ENCODE data around the gene NDEL1.

Gene NDEL1

DNA sequence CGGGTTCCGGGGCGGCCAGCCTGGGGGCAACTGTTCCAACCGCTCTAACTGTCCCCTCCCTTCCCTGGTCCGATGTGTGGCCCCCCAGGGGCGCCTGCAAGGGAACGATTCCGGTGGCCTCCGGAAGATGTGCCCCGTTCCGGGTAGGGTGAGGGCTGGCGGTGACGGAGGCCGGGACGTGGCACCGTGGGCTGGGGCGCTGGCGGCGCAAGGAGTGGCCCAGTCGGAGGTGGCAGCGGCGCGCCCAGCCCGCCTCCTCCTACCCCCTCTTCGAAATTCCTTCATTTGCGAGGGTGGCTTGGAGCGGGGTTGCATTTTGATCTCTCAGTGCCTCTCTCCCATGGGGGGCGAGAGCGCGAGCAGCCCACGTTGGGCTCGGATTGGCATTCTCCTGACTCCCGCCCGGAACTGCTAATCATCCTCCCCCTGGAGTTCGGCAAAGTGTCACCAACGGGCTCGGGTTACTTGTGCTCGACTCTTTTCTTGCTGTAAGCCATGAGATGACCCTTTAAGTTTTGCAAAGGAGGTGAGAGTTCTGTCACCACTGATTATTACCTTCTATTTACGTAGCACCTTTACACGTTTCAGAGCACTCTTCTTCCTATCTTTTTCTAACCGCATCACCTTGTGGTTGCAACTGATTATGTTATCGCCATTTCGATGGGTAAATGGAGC lies 622 bp downstream of the NDEL1 start:
- TF ChIP-seq, protein P1, sequence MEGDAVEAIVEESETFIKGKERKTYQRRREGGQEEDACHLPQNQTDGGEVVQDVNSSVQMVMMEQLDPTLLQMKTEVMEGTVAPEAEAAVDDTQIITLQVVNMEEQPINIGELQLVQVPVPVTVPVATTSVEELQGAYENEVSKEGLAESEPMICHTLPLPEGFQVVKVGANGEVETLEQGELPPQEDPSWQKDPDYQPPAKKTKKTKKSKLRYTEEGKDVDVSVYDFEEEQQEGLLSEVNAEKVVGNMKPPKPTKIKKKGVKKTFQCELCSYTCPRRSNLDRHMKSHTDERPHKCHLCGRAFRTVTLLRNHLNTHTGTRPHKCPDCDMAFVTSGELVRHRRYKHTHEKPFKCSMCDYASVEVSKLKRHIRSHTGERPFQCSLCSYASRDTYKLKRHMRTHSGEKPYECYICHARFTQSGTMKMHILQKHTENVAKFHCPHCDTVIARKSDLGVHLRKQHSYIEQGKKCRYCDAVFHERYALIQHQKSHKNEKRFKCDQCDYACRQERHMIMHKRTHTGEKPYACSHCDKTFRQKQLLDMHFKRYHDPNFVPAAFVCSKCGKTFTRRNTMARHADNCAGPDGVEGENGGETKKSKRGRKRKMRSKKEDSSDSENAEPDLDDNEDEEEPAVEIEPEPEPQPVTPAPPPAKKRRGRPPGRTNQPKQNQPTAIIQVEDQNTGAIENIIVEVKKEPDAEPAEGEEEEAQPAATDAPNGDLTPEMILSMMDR (IDR thresholded peaks at IDR 0.05; ENCODE audit: insufficient read depth, low read length, missing control alignments), result no peak
- CTCF ChIA-PET, result interaction anchor here (0.8 to 3.4 kb wide), 5 partner anchors 20 to 349 kb away, joined by 3 to 13 read pairs (median 3); partner anchors contain the start of gene KRABD2

DNA sequence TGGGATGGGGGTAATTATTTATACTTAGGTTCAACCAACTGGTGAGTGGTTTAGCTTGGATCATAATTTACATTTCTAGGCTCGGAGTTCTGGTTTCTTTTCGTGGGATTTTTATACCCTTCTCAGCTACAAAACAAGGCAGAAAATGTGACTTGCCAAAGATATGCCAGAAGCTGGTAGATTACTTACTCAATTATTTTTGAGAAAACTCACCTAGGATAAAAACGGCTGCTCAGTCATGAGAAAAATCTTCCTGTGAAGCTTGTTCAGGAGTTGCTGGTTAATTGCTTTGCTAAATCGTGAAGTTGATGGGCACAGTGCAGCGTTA lies 1.1 kb downstream of the NDEL1 start:
- DNase-seq (ENCODE audit: low read depth, low spot score), result no peak
- TF ChIP-seq, protein P1 (IDR thresholded peaks at IDR 0.05; ENCODE audit: insufficient read depth, low read length, missing control alignments), result no peak
- POLR2A ChIA-PET, result interaction anchor here (0.6 to 2.1 kb wide), 3 partner anchors 51 to 535 kb away, joined by 3 to 6 read pairs (median 3); no protein-coding TSS in a partner anchor
- H3K4me3 ChIP-seq (ENCODE audit: low read depth, low read length), result peak overlapping the region; percentile 93
- CTCF ChIA-PET, result interaction anchor here (0.7 to 3.4 kb wide), 6 partner anchors 10 to 349 kb away, joined by 3 to 13 read pairs (median 3); partner anchors contain the start of gene KRABD2

More for the DNA sequence above, 622 bp downstream of the NDEL1 start:
- DNase-seq (ENCODE audit: low read depth, low spot score), result no peak
- POLR2A ChIA-PET, result interaction anchor here (0.6 to 2.1 kb wide), 10 partner anchors 8 to 535 kb away, joined by 3 to 6 read pairs (median 4); partner anchors contain the start of gene MYH10
- H3K4me3 ChIP-seq (ENCODE audit: low read depth, low read length), result peak overlapping the region; percentile 93

DNA sequence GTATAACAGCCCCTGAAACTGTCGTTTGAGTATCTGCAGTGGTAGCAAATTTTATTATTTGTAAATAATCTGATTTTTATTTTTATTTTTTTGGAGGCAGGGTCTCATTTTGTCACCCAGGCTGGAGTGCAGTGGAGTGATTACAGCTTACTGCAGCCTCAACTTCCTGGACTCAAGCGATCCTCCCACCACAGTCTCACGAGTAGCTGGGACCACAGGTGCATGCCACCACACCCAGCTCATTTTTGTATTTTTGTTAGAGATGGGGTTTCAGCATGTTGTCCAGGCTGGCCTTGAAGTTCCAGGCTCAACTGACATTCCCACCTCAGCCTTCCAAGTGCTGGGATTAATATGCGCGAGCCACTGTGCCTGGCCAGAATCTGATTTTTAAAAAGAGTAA lies 2.8 kb downstream of the NDEL1 start:
- H3K4me3 ChIP-seq (ENCODE audit: low read depth, low read length), result no peak overlapping the region
- ChIA-PET POLR2A (interaction anchor here (0.7 to 0.9 kb wide), 2 partner anchors 55 to 308 kb away, joined by 3 read pairs; no protein-coding TSS in a partner anchor), CTCF (interaction anchor here (1.5 to 3.4 kb wide), 3 partner anchors 9 to 456 kb away, joined by 3 to 13 read pairs (median 5); no protein-coding TSS in a partner anchor)
- no peak for DNase-seq (ENCODE audit: low read depth, low spot score)
- TF ChIP-seq, protein P1 (IDR thresholded peaks at IDR 0.05; ENCODE audit: insufficient read depth, low read length, missing control alignments), result no peak

DNA sequence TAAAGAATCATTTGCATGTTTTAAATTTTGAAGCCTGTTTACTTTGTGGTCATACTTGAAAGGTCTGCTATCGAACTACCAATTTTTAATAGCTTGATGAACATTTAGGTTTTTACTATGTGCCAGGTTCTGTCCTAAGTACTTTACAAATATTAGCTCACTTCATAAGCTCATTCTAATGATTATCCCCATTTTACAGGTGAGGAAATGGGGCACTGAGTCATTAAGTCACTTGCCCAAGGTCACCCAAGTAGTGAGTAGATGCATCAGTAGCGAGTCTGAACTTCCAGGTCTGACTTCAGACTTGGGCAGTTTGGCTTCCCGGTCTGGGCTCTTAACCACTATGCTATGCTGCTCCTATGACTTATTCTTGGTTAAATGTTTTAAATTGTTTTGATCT lies 4.0 kb downstream of the NDEL1 start:
- no peak overlapping the region for H3K4me3 ChIP-seq (ENCODE audit: low read depth, low read length)
- TF ChIP-seq, protein P1 (IDR thresholded peaks at IDR 0.05; ENCODE audit: insufficient read depth, low read length, missing control alignments), result no peak
- DNase-seq (ENCODE audit: low read depth, low spot score), result no peak
- ChIA-PET POLR2A (no interaction called here), CTCF (interaction anchor here (1.1 to 2.0 kb wide), 2 partner anchors 7 to 56 kb away, joined by 3 to 5 read pairs; no protein-coding TSS in a partner anchor)

DNA sequence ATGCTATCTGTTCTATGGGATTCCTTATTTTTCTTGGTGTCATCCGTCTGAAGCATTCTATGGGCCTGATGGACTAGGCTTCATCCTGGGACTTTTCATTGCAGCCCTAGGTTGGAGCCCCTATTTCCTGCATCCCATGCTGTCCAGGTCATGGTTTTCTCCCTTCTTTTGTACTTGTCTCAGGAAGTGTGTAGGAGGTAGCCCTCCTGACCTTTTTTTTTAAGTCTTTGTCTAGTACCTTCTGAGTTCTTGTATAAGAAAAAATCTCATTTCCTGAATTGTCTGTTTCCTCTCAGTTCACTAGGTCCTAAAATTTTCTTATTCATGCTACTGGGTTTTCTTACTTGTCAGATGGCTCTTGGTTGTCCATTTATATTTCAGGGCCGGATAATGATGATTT lies 6.0 kb downstream of the NDEL1 start:
- CTCF ChIA-PET, result no interaction called here
- DNase-seq (ENCODE audit: low read depth, low spot score), result no peak

DNA sequence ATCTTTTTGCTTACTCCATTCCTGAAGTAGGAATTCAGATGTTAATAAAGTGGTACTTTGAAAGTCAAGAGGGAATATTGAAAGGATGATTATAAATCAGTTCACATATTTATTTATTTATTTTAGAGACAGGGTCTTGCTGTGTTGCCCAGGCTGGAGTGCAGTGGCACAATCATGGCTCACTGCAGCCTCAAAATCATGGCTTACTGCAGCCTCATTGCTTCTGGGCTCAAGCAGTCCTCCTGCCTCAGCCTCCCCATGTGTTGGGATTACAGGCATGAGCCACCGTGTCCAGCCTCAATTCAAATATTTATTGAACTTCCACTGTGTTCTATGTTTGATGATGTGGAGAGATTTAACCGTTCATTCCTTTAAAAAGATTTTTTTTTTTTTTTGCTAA lies 6.6 kb downstream of the NDEL1 start:
- no peak overlapping the region for H3K4me3 ChIP-seq (ENCODE audit: low read depth, low read length)
- no peak for DNase-seq (ENCODE audit: low read depth, low spot score)
- POLR2A ChIA-PET, result no interaction called here
- CTCF ChIA-PET, result no interaction called here
- TF ChIP-seq, protein P1 (IDR thresholded peaks at IDR 0.05; ENCODE audit: insufficient read depth, low read length, missing control alignments), result no peak

More for the DNA sequence above, 6.0 kb downstream of the NDEL1 start:
- H3K4me3 ChIP-seq (ENCODE audit: low read depth, low read length), result no peak overlapping the region
- POLR2A ChIA-PET, result no interaction called here
- TF ChIP-seq, protein P1 (IDR thresholded peaks at IDR 0.05; ENCODE audit: insufficient read depth, low read length, missing control alignments), result no peak

Data from AG04449 (cell line).